Gastroesophageal sphincter (tissue), 4 donors: ENCODE results near the gene TMEM221. TPM values are rescaled to one million over a fixed set of nuclear protein-coding genes. Genes with fewer than 3 reads are reported as not detected.

Experiments used
- ATAC-seq: fragments of 150-250 bp; one replicate; pipeline ENCODE4 v1.9.1; 2016; ENCODE audit warnings: mild to moderate bottlenecking, moderate library complexity
- H3K27ac ChIP-seq, 4 donors: fragments of 200-600 bp; sonication (generic) in 3 of 4; 1 replicate in 3 of 4; 2 replicates in 1 of 4; pipeline ENCODE4 v1.5.1; 2016 to 2019
- H3K27me3 ChIP-seq: fragments of 200-600 bp; sonication (generic); one replicate; pipeline ENCODE4 v1.5.1; 2019
- H3K36me3 ChIP-seq, 2 donors: fragments of 200-600 bp; sonication (generic); one replicate each; pipeline ENCODE4 v1.5.1; 2019; ENCODE audit warnings: control low read depth in 1 of 2
- H3K4me1 ChIP-seq, 3 donors: fragments of 200-600 bp; sonication (generic); 1 replicate in 2 of 3; 2 replicates in 1 of 3; pipeline ENCODE4 v1.5.1; 2016 to 2019; ENCODE audit warnings: control low read depth in 2 of 3
- H3K4me3 ChIP-seq, 2 donors: fragments of 200-600 bp; sonication (generic); one replicate each; pipeline ENCODE4 v1.5.1; 2019; ENCODE audit warnings: mild to moderate bottlenecking in 1 of 2, moderate library complexity in 1 of 2
- H3K9me3 ChIP-seq, 3 donors: fragments of 200-600 bp; sonication (generic); one replicate each; pipeline ENCODE4 v1.5.1; 2017 to 2019; ENCODE audit warnings: control low read depth in 2 of 3
- CTCF ChIP-seq, 4 experiments: fragments of 200-600 bp in 2 of 4; fragments of 450-650 bp in 2 of 4; sonication (generic) in 1 of 4; IDR thresholded peaks; one replicate each; pipeline ENCODE4 v1.5.1; 2017 to 2019; ENCODE audit warnings: antibody characterized with exemption in 4 of 4, mild to moderate bottlenecking in 2 of 4, moderate library complexity in 2 of 4
- EP300 ChIP-seq: sonication (generic); formaldehyde crosslinking; IDR thresholded peaks from one replicate; pipeline ENCODE4 v1.6.1; 2017; ENCODE audit warnings: antibody characterized with exemption, mild to moderate bottlenecking
- POLR2A ChIP-seq, 2 donors: fragments of 450-650 bp; IDR thresholded peaks; one replicate each; pipeline ENCODE4 v1.6.1; 2017; ENCODE audit warnings: antibody characterized with exemption in 2 of 2, mild to moderate bottlenecking in 2 of 2, moderate library complexity in 1 of 2
- POLR2AphosphoS5 ChIP-seq: sonication (generic); formaldehyde crosslinking; IDR thresholded peaks from one replicate; pipeline ENCODE4 v1.6.1; 2017; ENCODE audit warnings: antibody characterized with exemption
- WGBS, 2 donors: methylation state at CpG; one replicate each; pipeline ENCODE4 v1.1.5; 2018; ENCODE audit warnings: low coverage in 1 of 2; 5-methylcytosine and 5-hydroxymethylcytosine counted together
- total RNA-seq, 4 donors: library from RNA; depleted of rRNA; stranded (reverse); fragments of >200 nt; gene quantifications; one replicate each; pipeline ENCODE4 v1.1.0, GENCODE V29; 2016

The TMEM221 gene
- total RNA-seq, 4 donors from 2014 or later = 0.46 to 1.3 TPM; not detected in 2

- H3K4me3 ChIP-seq = peak overlapping the region; percentile 28 to 86
- H3K36me3 ChIP-seq = peaks cover 0 to 16% of the 10 kb centered on the region in 2 donors
- TF ChIP-seq POLR2AphosphoS5 (no peak), CTCF (IDR thresholded peaks at IDR 0.05) (no peak), POLR2A (IDR thresholded peaks at IDR 0.05) (no peak), EP300 (no peak)
- H3K27me3 ChIP-seq = peaks cover 8% of the 10 kb centered on the region
- ATAC-seq = no peak
- H3K4me1 ChIP-seq = peaks cover 0 to 18% (median 2%) of the 10 kb centered on the region in 3 donors
- peak overlapping the region; percentile 56 to 85 (median 82) for H3K27ac ChIP-seq
- H3K9me3 ChIP-seq = no peaks in the 10 kb centered on the region
- 6 to 22% methylated on average over 8 of the region's 8 CpGs for whole genome bisulfite sequencing, 2 donors
Measured at GRCh38 chr19:17419154-17419620, 29.3 kb downstream of the TMEM221 start.

GRCh38 chr19:17418710-17419109 lies 29.8 kb downstream of the TMEM221 start:
- Histone ChIP-seq H3K27ac (no peak overlapping the region), H3K9me3 (no peaks in the 10 kb centered on the region), H3K4me1 (peaks cover 0 to 21% (median 2%) of the 10 kb centered on the region in 3 donors), H3K36me3 (peaks cover 0 to 13% of the 10 kb centered on the region in 2 donors), H3K27me3 (peaks cover 13% of the 10 kb centered on the region), H3K4me3 (no peak overlapping the region)
- 52 to 57% methylated on average over 3 of the region's 3 CpGs for WGBS, 2 donors
- ATAC-seq = no peak
- no peak for TF ChIP-seq CTCF (IDR thresholded peaks at IDR 0.05)
- TF ChIP-seq EP300 = no peak
- no peak for TF ChIP-seq POLR2AphosphoS5
- TF ChIP-seq POLR2A (IDR thresholded peaks at IDR 0.05) = no peak

GRCh38 chr19:17415121-17415520 lies 33.3 kb downstream of the TMEM221 start:
- Histone ChIP-seq H3K4me3 (no peak overlapping the region), H3K27ac (no peak overlapping the region), H3K4me1 (peaks cover 0 to 32% (median 0%) of the 10 kb centered on the region in 3 donors), H3K9me3 (no peaks in the 10 kb centered on the region), H3K36me3 (no peaks in the 10 kb centered on the region), H3K27me3 (peaks cover 16% of the 10 kb centered on the region)
- no peak for ATAC-seq
- no peak for TF ChIP-seq CTCF (IDR thresholded peaks at IDR 0.05)
- no peak for TF ChIP-seq POLR2AphosphoS5
- TF ChIP-seq EP300 = no peak
- no peak for TF ChIP-seq POLR2A (IDR thresholded peaks at IDR 0.05)
- WGBS, 2 donors = 30 to 64% methylated on average over 3 to 6 of the region's 6 CpGs

- Histone ChIP-seq H3K9me3 (no peaks in the 10 kb centered on the region), H3K27ac (no peak overlapping the region), H3K27me3 (peaks cover 16% of the 10 kb centered on the region), H3K4me1 (peaks cover 0 to 26% (median 0%) of the 10 kb centered on the region in 3 donors), H3K36me3 (no peaks in the 10 kb centered on the region), H3K4me3 (no peak overlapping the region)
- ATAC-seq = no peak
- TF ChIP-seq CTCF (IDR thresholded peaks at IDR 0.05) (no peak), POLR2A (IDR thresholded peaks at IDR 0.05) (no peak), POLR2AphosphoS5 (no peak), EP300 (no peak)
- WGBS, 2 donors = 83 to 84% methylated on average over 8 of the region's 8 CpGs
Measured at GRCh38 chr19:17414097-17414496, 34.4 kb downstream of the TMEM221 start.

GRCh38 chr19:17411801-17412200 lies 36.7 kb downstream of the TMEM221 start:
- no peak overlapping the region for H3K27ac ChIP-seq
- no peaks in the 10 kb centered on the region for H3K9me3 ChIP-seq
- ATAC-seq = no peak
- no peaks in the 10 kb centered on the region for H3K36me3 ChIP-seq
- peaks cover 0 to 24% (median 0%) of the 10 kb centered on the region in 3 donors for H3K4me1 ChIP-seq
- H3K4me3 ChIP-seq = no peak overlapping the region
- 75 to 80% methylated on average over 3 to 10 of the region's 11 CpGs for WGBS, 2 donors
- TF ChIP-seq EP300 = no peak
- no peak for TF ChIP-seq POLR2AphosphoS5
- TF ChIP-seq CTCF (IDR thresholded peaks at IDR 0.05) = no peak
- TF ChIP-seq POLR2A (IDR thresholded peaks at IDR 0.05) = no peak
- H3K27me3 ChIP-seq = peaks cover 14% of the 10 kb centered on the region
